ENCODE data around the gene PTPRG.

The PTPRG gene

GRCh38 chr3:61593446-61594029 is 32.2 kb downstream of the PTPRG start:
- ChIA-PET CTCF (no interaction called here), POLR2A (ENCODE audit: low non-redundant PET) (no interaction called here)
- no peak for DNase-seq (ENCODE audit: low spot score)
- no peak for TF ChIP-seq CTCF (conservative IDR thresholded peaks at IDR 0.05; ENCODE audit: low read depth)
- no peak overlapping the region for H3K27ac ChIP-seq

- TF ChIP-seq CTCF (conservative IDR thresholded peaks at IDR 0.05; ENCODE audit: low read depth) = no peak
- POLR2A ChIA-PET (ENCODE audit: low non-redundant PET) = no interaction called here
Measured at GRCh38 chr3:61594144-61594963, 33.0 kb downstream of the PTPRG start.

GRCh38 chr3:61594964-61595285 is 33.6 kb downstream of the PTPRG start:
- no peak for DNase-seq (ENCODE audit: low spot score)
- CTCF ChIA-PET = no interaction called here
- TF ChIP-seq CTCF (conservative IDR thresholded peaks at IDR 0.05; ENCODE audit: low read depth) = no peak
- no peak overlapping the region for H3K27ac ChIP-seq
- POLR2A ChIA-PET (ENCODE audit: low non-redundant PET) = no interaction called here

More at GRCh38 chr3:61594144-61594963, 33.0 kb downstream of the PTPRG start:
- CTCF ChIA-PET = no interaction called here
- H3K27ac ChIP-seq = no peak overlapping the region
- DNase-seq (ENCODE audit: low spot score) = no peak

- ChIA-PET CTCF (no interaction called here), POLR2A (ENCODE audit: low non-redundant PET) (no interaction called here)
- H3K27ac ChIP-seq = no peak overlapping the region
Measured at GRCh38 chr3:61595288-61595687, 33.9 kb downstream of the PTPRG start.

GRCh38 chr3:61595826-61596225 is 34.5 kb downstream of the PTPRG start:
- no peak for TF ChIP-seq CTCF (conservative IDR thresholded peaks at IDR 0.05; ENCODE audit: low read depth)
- ChIA-PET POLR2A (ENCODE audit: low non-redundant PET) (no interaction called here), CTCF (no interaction called here)
- no peak overlapping the region for H3K27ac ChIP-seq
- DNase-seq (ENCODE audit: low spot score) = no peak

More at GRCh38 chr3:61595288-61595687, 33.9 kb downstream of the PTPRG start:
- DNase-seq (ENCODE audit: low spot score) = no peak
- TF ChIP-seq CTCF (conservative IDR thresholded peaks at IDR 0.05; ENCODE audit: low read depth) = no peak

- CTCF ChIA-PET = no interaction called here
- no peak for TF ChIP-seq CTCF (conservative IDR thresholded peaks at IDR 0.05; ENCODE audit: low read depth)
- no peak for DNase-seq (ENCODE audit: low spot score)
- H3K27ac ChIP-seq = no peak overlapping the region
- POLR2A ChIA-PET (ENCODE audit: low non-redundant PET) = no interaction called here
Measured at GRCh38 chr3:61597906-61598305, 36.5 kb downstream of the PTPRG start.

Data from RWPE1 (cell line).